ENCODE measurements around the gene CD38.

DNA sequence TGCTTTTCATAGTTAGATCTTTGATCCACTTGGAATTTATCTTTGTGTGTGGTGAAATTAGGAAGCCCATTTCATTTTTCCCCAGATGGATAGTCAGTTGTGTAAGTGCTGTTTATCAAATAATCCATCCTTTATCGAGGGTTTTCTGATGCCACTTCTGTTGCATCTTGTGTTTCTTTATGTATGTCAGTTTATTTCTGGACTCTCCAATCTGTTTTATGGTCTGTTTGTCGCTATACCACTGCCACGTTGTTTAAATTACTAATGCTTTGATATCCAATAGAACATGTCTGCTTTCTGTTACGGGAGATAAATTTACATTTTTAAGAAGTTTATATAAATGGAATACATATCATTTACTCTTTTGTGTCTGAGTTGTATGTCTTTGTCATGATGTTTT is 21.0 kb downstream of the CD38 start:
- TF ChIP-seq, protein P1, sequence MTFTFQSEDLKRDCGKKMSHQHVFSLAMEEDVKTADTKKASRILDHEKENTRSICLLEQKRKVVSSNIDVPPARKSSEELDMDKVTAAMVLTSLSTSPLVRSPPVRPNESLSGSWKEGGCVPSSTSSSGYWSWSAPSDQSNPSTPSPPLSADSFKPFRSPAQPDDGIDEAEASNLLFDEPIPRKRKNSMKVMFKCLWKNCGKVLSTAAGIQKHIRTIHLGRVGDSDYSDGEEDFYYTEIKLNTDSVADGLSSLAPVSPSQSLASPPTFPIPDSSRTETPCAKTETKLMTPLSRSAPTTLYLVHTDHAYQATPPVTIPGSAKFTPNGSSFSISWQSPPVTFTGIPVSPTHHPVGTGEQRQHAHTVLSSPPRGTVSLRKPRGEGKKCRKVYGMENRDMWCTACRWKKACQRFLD (tag by site-specific recombination; IDR thresholded peaks at IDR 0.05) = no peak
- TF ChIP-seq, protein P2, sequence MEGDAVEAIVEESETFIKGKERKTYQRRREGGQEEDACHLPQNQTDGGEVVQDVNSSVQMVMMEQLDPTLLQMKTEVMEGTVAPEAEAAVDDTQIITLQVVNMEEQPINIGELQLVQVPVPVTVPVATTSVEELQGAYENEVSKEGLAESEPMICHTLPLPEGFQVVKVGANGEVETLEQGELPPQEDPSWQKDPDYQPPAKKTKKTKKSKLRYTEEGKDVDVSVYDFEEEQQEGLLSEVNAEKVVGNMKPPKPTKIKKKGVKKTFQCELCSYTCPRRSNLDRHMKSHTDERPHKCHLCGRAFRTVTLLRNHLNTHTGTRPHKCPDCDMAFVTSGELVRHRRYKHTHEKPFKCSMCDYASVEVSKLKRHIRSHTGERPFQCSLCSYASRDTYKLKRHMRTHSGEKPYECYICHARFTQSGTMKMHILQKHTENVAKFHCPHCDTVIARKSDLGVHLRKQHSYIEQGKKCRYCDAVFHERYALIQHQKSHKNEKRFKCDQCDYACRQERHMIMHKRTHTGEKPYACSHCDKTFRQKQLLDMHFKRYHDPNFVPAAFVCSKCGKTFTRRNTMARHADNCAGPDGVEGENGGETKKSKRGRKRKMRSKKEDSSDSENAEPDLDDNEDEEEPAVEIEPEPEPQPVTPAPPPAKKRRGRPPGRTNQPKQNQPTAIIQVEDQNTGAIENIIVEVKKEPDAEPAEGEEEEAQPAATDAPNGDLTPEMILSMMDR (tag by site-specific recombination; IDR thresholded peaks at IDR 0.05) = no peak
- TF ChIP-seq, protein P3, sequence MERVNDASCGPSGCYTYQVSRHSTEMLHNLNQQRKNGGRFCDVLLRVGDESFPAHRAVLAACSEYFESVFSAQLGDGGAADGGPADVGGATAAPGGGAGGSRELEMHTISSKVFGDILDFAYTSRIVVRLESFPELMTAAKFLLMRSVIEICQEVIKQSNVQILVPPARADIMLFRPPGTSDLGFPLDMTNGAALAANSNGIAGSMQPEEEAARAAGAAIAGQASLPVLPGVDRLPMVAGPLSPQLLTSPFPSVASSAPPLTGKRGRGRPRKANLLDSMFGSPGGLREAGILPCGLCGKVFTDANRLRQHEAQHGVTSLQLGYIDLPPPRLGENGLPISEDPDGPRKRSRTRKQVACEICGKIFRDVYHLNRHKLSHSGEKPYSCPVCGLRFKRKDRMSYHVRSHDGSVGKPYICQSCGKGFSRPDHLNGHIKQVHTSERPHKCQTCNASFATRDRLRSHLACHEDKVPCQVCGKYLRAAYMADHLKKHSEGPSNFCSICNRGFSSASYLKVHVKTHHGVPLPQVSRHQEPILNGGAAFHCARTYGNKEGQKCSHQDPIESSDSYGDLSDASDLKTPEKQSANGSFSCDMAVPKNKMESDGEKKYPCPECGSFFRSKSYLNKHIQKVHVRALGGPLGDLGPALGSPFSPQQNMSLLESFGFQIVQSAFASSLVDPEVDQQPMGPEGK (tag by site-specific recombination; IDR thresholded peaks at IDR 0.05) = no peak
- no peak for TF ChIP-seq ZNF670 (tag by site-specific recombination; IDR thresholded peaks at IDR 0.05; ENCODE audit: low read depth)
- TF ChIP-seq TCF7L2 (IDR thresholded peaks at IDR 0.05; ENCODE audit: borderline replicate concordance, low read depth, low read length) = no peak
- TF ChIP-seq, protein P4, sequence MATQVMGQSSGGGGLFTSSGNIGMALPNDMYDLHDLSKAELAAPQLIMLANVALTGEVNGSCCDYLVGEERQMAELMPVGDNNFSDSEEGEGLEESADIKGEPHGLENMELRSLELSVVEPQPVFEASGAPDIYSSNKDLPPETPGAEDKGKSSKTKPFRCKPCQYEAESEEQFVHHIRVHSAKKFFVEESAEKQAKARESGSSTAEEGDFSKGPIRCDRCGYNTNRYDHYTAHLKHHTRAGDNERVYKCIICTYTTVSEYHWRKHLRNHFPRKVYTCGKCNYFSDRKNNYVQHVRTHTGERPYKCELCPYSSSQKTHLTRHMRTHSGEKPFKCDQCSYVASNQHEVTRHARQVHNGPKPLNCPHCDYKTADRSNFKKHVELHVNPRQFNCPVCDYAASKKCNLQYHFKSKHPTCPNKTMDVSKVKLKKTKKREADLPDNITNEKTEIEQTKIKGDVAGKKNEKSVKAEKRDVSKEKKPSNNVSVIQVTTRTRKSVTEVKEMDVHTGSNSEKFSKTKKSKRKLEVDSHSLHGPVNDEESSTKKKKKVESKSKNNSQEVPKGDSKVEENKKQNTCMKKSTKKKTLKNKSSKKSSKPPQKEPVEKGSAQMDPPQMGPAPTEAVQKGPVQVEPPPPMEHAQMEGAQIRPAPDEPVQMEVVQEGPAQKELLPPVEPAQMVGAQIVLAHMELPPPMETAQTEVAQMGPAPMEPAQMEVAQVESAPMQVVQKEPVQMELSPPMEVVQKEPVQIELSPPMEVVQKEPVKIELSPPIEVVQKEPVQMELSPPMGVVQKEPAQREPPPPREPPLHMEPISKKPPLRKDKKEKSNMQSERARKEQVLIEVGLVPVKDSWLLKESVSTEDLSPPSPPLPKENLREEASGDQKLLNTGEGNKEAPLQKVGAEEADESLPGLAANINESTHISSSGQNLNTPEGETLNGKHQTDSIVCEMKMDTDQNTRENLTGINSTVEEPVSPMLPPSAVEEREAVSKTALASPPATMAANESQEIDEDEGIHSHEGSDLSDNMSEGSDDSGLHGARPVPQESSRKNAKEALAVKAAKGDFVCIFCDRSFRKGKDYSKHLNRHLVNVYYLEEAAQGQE (tag by site-specific recombination; IDR thresholded peaks at IDR 0.05) = no peak
- no peak for TF ChIP-seq TRIM28 (IDR thresholded peaks at IDR 0.05; ENCODE audit: borderline replicate concordance, low read length)
- TF ChIP-seq, protein P5, sequence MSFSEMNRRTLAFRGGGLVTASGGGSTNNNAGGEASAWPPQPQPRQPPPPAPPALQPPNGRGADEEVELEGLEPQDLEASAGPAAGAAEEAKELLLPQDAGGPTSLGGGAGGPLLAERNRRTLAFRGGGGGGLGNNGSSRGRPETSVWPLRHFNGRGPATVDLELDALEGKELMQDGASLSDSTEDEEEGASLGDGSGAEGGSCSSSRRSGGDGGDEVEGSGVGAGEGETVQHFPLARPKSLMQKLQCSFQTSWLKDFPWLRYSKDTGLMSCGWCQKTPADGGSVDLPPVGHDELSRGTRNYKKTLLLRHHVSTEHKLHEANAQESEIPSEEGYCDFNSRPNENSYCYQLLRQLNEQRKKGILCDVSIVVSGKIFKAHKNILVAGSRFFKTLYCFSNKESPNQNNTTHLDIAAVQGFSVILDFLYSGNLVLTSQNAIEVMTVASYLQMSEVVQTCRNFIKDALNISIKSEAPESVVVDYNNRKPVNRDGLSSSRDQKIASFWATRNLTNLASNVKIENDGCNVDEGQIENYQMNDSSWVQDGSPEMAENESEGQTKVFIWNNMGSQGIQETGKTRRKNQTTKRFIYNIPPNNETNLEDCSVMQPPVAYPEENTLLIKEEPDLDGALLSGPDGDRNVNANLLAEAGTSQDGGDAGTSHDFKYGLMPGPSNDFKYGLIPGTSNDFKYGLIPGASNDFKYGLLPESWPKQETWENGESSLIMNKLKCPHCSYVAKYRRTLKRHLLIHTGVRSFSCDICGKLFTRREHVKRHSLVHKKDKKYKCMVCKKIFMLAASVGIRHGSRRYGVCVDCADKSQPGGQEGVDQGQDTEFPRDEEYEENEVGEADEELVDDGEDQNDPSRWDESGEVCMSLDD (tag by site-specific recombination; IDR thresholded peaks at IDR 0.05) = no peak

Measured in HEK293 (cell line).